ENCODE measurements around the gene ZNF22.

ZNF22 gene

DNA sequence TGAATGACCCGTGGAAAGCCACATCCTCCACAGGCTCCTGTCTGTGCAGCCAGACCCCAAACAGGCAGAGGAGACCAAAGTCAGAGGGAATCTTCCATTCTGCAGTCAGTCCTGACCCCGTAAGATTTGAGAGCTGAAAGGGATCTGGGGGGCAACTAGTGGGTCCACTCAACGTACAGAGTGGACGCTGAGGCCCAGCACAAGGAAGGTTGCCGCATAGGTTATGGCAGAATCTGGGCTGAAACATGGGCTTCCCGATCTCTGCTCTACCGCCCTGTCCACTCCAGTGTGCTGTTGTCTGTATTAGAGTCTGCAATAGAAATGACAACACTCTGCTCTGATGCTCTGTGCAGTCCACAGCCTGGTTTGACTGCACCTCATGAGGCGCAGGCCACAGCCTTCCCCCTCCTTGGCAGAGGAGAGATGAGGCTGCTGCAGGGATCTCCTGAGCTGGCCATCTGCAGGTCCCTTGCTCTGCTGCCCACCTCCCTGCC, 7.9 kb upstream of the ZNF22 start:
- no peak for DNase-seq (ENCODE audit: low read depth)
- H3K4me3 ChIP-seq (ENCODE audit: low read length): no peak overlapping the region
- TF ChIP-seq, protein P1, sequence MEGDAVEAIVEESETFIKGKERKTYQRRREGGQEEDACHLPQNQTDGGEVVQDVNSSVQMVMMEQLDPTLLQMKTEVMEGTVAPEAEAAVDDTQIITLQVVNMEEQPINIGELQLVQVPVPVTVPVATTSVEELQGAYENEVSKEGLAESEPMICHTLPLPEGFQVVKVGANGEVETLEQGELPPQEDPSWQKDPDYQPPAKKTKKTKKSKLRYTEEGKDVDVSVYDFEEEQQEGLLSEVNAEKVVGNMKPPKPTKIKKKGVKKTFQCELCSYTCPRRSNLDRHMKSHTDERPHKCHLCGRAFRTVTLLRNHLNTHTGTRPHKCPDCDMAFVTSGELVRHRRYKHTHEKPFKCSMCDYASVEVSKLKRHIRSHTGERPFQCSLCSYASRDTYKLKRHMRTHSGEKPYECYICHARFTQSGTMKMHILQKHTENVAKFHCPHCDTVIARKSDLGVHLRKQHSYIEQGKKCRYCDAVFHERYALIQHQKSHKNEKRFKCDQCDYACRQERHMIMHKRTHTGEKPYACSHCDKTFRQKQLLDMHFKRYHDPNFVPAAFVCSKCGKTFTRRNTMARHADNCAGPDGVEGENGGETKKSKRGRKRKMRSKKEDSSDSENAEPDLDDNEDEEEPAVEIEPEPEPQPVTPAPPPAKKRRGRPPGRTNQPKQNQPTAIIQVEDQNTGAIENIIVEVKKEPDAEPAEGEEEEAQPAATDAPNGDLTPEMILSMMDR (conservative IDR thresholded peaks at IDR 0.05; ENCODE audit: low read depth, low read length): no peak

DNA sequence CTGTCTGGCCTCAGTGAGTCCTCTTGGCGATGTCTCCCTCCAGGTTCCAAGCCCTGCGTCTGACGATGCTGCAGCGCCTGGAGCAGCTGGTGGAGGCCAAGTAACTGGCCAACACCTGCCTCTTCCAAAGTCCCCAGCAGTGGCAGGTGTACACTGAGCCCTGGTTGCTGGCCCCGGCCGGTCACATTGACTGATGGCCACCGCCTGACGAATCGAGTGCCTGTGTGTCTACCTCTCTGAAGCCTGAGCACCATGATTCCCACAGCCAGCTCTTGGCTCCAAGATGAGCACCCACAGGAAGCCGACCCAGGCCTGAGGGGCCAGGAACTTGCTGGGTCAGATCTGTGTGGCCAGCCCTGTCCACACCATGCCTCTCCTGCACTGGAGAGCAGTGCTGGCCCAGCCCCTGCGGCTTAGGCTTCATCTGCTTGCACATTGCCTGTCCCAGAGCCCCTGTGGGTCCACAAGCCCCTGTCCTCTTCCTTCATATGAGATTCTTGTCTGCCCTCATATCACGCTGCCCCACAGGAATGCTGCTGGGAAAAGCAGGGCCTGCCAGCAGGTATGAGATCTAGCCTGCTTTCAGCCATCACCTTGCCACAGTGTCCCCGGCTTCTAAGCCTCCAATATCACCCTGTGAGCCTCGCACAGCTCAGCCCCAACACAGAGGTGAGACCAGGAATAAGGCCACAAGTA, 7.3 kb upstream of the ZNF22 start:
- TF ChIP-seq, protein P1 (conservative IDR thresholded peaks at IDR 0.05; ENCODE audit: low read depth, low read length): no peak
- no peak overlapping the region for H3K4me3 ChIP-seq (ENCODE audit: low read length)
- no peak for DNase-seq (ENCODE audit: low read depth)

DNA sequence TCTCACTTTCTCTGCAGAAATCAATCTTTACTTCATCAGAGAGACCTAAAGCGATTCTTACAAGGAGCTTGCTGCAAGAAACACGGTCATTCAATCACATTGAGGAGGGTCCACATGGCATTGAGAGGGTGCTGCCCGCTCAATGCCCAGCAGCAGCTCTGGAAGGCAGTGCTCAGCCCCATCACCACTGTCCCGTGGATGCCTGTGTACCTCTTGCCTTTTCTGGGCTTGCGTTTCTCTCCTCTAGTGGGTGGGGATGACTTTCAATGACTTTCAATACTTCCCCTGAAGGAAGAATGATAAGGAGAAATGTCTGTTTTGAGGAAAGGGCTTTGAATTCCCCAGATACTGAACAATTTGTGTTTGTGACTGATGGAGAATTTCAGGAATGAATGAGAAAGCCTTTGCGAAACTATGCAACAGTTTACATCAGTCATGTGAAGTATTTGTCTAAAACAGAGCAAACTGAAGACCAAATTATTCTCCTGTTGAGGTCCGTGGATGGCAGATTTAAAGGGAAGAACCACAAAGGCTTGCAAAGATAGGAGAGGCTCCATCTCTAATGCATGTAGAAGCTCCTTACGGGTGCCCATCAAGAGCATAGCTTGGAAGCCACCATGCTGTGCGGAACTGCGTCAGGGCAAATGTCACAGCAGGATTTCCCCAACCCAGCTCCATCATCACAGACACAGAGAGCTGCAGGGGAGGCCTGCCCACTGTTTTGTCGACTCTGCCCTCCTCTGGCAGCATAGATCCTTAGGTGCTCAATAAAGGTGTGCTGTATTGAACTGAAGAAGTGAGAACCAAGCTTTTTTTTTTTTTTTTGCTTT, 6.6 kb upstream of the ZNF22 start:
- no peak overlapping the region for H3K4me3 ChIP-seq (ENCODE audit: low read length)
- no peak for DNase-seq (ENCODE audit: low read depth)
- TF ChIP-seq, protein P1 (conservative IDR thresholded peaks at IDR 0.05; ENCODE audit: low read depth, low read length): no peak

DNA sequence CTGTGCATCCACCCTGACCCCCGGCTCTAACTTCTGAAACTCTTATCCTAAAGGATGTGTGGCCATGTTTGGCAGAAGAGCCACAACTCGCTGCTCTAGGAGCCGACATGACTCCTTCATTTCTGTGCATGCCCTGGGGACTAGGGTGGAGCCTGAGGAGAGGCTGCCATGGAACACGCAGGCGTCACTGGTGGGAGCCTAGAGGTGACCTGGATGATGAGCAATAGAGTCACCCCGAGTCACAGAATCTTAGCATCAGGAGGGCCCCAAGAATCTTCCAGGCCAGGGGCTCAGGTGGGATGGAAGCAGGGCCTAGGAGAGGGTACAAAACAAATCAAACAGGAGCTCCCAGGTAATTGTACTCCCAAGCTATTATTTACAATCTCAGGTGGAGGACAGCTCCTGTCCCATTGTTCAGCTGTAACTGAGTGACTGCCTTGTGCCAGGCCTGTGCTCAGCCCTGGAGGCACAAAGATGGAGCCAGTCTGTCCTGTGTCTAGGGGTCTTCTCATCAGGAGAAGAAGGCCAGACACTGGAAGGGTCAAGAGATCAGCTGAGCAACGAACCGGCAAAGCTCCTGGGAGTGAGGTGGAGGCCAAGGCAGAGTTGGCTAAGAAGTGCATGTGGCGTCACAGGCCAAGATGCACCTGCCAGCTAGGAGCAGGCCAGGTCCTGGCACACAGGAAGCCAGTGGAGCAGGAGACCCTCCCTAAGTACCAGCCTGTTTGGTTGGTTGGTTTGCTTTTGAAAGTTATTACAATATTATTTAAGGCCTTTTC, 5.8 kb upstream of the ZNF22 start:
- H3K4me3 ChIP-seq (ENCODE audit: low read length): no peak overlapping the region
- no peak for DNase-seq (ENCODE audit: low read depth)
- TF ChIP-seq, protein P1 (conservative IDR thresholded peaks at IDR 0.05; ENCODE audit: low read depth, low read length): no peak

DNA sequence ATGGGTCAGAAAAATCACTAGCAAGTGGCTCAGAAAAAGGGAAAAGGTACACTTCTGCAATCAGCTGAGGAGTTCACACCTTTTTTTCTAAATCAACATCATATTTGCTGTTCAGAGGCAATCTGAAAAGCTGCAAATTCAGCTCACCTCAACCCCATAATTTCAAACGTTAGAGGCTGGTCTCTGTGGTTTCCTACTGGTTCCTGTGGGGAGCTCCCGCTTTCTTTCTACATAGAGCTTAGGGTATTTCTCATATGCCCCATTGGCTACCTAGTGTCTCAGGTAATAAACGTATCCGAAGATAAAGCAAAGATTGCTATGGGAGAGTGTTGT, 5.2 kb upstream of the ZNF22 start:
- H3K4me3 ChIP-seq (ENCODE audit: low read length): no peak overlapping the region
- DNase-seq (ENCODE audit: low read depth): no peak
- TF ChIP-seq, protein P1 (conservative IDR thresholded peaks at IDR 0.05; ENCODE audit: low read depth, low read length): no peak

DNA sequence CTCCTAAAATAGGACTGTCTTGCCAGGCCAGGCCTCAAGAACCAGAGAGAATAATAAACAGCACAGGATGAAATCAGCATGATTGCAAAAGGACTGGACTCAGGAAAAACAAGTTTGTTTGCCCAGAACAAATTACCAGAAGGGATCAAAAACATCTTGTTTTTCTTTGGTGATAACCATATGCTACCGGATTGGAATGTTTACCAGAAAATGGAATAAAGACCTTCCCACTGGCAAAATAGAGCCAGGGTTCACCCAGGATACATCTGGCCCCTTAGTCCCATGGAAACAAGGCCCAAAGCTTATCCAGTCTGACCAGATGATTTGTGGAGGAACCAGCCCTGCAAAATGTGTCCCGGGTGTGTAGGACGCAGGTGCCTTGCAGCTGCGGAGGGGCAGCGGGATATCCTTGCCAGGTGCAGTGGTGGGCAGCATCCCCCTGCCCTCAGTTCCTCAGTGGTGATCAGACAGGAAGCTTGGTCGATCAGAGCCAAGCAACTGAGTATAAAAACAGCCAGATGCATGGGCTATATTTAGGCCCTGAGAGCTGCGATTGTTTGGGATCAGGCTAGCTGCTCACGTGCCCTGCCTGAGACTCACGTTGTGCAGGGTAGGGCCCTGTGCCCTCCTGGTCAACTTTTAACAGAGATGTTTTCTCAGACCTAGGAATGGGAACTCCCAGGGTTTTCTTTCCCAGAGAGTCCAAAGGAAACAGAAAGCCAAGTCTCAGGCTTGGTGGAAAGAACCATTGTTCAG, 4.6 kb upstream of the ZNF22 start:
- H3K4me3 ChIP-seq (ENCODE audit: low read length): no peak overlapping the region
- TF ChIP-seq, protein P1 (conservative IDR thresholded peaks at IDR 0.05; ENCODE audit: low read depth, low read length): no peak
- no peak for DNase-seq (ENCODE audit: low read depth)
